SU-DHL-6 (cell line): Measurements from ENCODE around the gene SLC16A10.

Experiments
- CTCF ChIP-seq: fragments of 200-600 bp; sonication (generic); IDR thresholded peaks from one replicate; pipeline ENCODE4 v1.5.1; 2017; ENCODE audit warnings: antibody characterized with exemption, mild to moderate bottlenecking, low read length, moderate library complexity; ENCODE audit not compliant: insufficient read depth, poor library complexity, severe bottlenecking
- EZH2phosphoT487 ChIP-seq: fragments of 200-600 bp; sonication (generic), shearing (Covaris generic); conservative IDR thresholded peaks from 2 replicates; pipeline ENCODE4 v1.6.1; 2018; ENCODE audit warnings: mild to moderate bottlenecking, antibody characterized with exemption, low read length, moderate library complexity, mixed read lengths

- no peak for TF ChIP-seq CTCF
- TF ChIP-seq EZH2phosphoT487: no peak
These were observed 75.2 kb downstream of the SLC16A10 start for GRCh38 chr6:111162504-111162903.
